ENCODE measurements around the gene KCNQ4. TPM values are rescaled to one million over a fixed set of nuclear protein-coding genes. Genes with fewer than 3 reads are reported as not detected.

The KCNQ4 gene
- total and polyA plus RNA-seq, 2 donors (not counting 3 experiments of a cell fraction or from before 2014, with no cell fraction given): 0.06 to 0.07 TPM

DNA sequence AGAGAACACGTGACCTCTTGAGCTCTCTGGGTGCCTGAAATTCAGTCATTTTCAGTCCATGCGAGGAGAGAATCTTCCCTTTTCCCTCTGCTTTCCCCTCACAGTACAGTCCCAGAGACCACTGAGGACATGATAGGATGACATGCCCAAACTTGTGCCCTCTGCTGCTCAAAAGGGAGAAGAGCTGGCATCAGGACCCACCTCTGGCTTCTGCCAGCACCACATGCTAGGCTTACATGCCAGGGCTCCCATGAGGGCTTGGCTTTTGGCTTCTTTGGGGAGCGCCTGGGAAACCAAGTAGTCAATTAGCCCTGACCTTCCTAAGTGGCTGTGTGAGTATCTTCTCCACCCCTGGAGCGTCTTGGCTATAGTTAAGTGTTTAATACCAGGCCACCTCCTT is 13.8 kb upstream of the KCNQ4 start:
- Histone ChIP-seq H3K36me3 (ENCODE audit: control insufficient read depth in 2 of 2, extremely low read depth in 1 of 2, insufficient read depth in 2 of 2, low read length in 2 of 2) (peaks cover 6 to 22% of the 10 kb centered on the region in 2 experiments), H3K27ac (ENCODE audit: insufficient read depth, low read depth, low read length) (no peak overlapping the region), H3K27me3 (ENCODE audit: control insufficient read depth in 2 of 2, insufficient read depth in 2 of 2, low read length in 2 of 2) (no peaks in the 10 kb centered on the region), H3K9ac (replicated peaks; ENCODE audit: extremely low read depth, insufficient read depth, low read length) (no peak overlapping the region), H3K4me1 (ENCODE audit: control insufficient read depth, extremely low read depth, insufficient read depth, low read length) (no peaks in the 10 kb centered on the region), H3K4me3 (replicated peaks in 1 of 3; ENCODE audit: insufficient read depth in 1 of 3, low read depth in 1 of 3, low read length in 3 of 3) (no peak overlapping the region), H3K79me2 (ENCODE audit: control insufficient read depth, insufficient read depth, low read length) (no peaks in the 10 kb centered on the region), H3K4me2 (ENCODE audit: insufficient read depth, low read length) (no peak overlapping the region), H3K9me1 (replicated peaks; ENCODE audit: control insufficient read depth, extremely low read depth, insufficient read depth, low read length) (no peaks in the 10 kb centered on the region), H4K20me1 (replicated peaks; ENCODE audit: control insufficient read depth, extremely low read depth, insufficient read depth, low read length) (no peaks in the 10 kb centered on the region), H3K9me3 (replicated peaks; ENCODE audit: control insufficient read depth, insufficient read depth, low read length) (no peaks in the 10 kb centered on the region), H2AFZ (ENCODE audit: low read depth, low read length) (no peak overlapping the region)
- DNase-seq (ENCODE audit: low read depth, low spot score) (no peak), FAIRE-seq (no peak)
- ChIA-PET CTCF (interaction anchor here (0.6 to 1.4 kb wide), 7 partner anchors 14 to 626 kb away, joined by 3 to 5 read pairs (median 3); partner anchors contain the start of gene NFYC), POLR2A (no interaction called here)
- peak in 1 of 2 donors; percentile 21 for TF ChIP-seq CTCF (IDR thresholded peaks at IDR 0.05; ENCODE audit: extremely low read depth in 1 of 2, insufficient read depth in 1 of 2, low read depth in 1 of 2, low read length in 2 of 2)
- TF ChIP-seq GATA2 (IDR thresholded peaks at IDR 0.05; ENCODE audit: insufficient read depth, insufficient read length, low read depth, low read length): no peak
- intact Hi-C loops (cut with micrococcal nuclease) (loop anchor here (5.0 kb wide), 2 partner anchors 78 to 158 kb away; partner anchors contain the start of gene NFYC), dilution Hi-C loops (cut with MboI; ENCODE audit: extremely low pct_ligation_motif_present, low sequenced_read_pairs) (no loop called here)
- BruUV-seq (replicated peaks): no TSS peak

GRCh38 chr1:40770296-40771070 is 13.1 kb upstream of the KCNQ4 start:
- BruUV-seq (replicated peaks): no TSS peak
- H3K9me1 ChIP-seq (replicated peaks; ENCODE audit: control insufficient read depth, extremely low read depth, insufficient read depth, low read length): no peaks in the 10 kb centered on the region
- intact Hi-C loops (cut with micrococcal nuclease) (loop anchor here (5.0 kb wide), 2 partner anchors 78 to 158 kb away; partner anchors contain the start of gene NFYC), dilution Hi-C loops (cut with MboI; ENCODE audit: extremely low pct_ligation_motif_present, low sequenced_read_pairs) (no loop called here)
- H3K27ac ChIP-seq (ENCODE audit: insufficient read depth, low read depth, low read length): no peak overlapping the region
- H3K27me3 ChIP-seq (ENCODE audit: control insufficient read depth in 2 of 2, insufficient read depth in 2 of 2, low read length in 2 of 2): no peaks in the 10 kb centered on the region
- peaks cover 6 to 20% of the 10 kb centered on the region in 2 experiments for H3K36me3 ChIP-seq (ENCODE audit: control insufficient read depth in 2 of 2, extremely low read depth in 1 of 2, insufficient read depth in 2 of 2, low read length in 2 of 2)
- no peaks in the 10 kb centered on the region for H3K79me2 ChIP-seq (ENCODE audit: control insufficient read depth, insufficient read depth, low read length)
- no peak for FAIRE-seq
- no peaks in the 10 kb centered on the region for H3K4me1 ChIP-seq (ENCODE audit: control insufficient read depth, extremely low read depth, insufficient read depth, low read length)
- no peak overlapping the region for H3K9ac ChIP-seq (replicated peaks; ENCODE audit: extremely low read depth, insufficient read depth, low read length)
- no peak for DNase-seq (ENCODE audit: low read depth, low spot score)
- ChIA-PET CTCF (interaction anchor here (0.6 to 6.7 kb wide), 8 partner anchors 15 to 626 kb away, joined by 3 to 235 read pairs (median 3); partner anchors contain the start of gene NFYC), POLR2A (no interaction called here)
- no peaks in the 10 kb centered on the region for H3K9me3 ChIP-seq (replicated peaks; ENCODE audit: control insufficient read depth, insufficient read depth, low read length)
- H4K20me1 ChIP-seq (replicated peaks; ENCODE audit: control insufficient read depth, extremely low read depth, insufficient read depth, low read length): no peaks in the 10 kb centered on the region
- TF ChIP-seq MYC (IDR thresholded peaks at IDR 0.05; ENCODE audit: low read depth, low read length): no peak
- TF ChIP-seq GATA2 (IDR thresholded peaks at IDR 0.05; ENCODE audit: insufficient read depth, insufficient read length, low read depth, low read length): no peak
- no peak for TF ChIP-seq POLR2AphosphoS5 (IDR thresholded peaks at IDR 0.05; ENCODE audit: insufficient read depth, low read depth, low read length)
- TF ChIP-seq, protein P1, sequence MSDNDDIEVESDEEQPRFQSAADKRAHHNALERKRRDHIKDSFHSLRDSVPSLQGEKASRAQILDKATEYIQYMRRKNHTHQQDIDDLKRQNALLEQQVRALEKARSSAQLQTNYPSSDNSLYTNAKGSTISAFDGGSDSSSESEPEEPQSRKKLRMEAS (IDR thresholded peaks at IDR 0.05; ENCODE audit: insufficient read depth, insufficient read length): no peak
- TF ChIP-seq CTCF (IDR thresholded peaks at IDR 0.05; ENCODE audit: extremely low read depth in 1 of 2, insufficient read depth in 1 of 2, low read depth in 1 of 2, low read length in 2 of 2): no peak
- TF ChIP-seq EZH2 (IDR thresholded peaks at IDR 0.05; ENCODE audit: borderline replicate concordance, low read depth, low read length, severe bottlenecking): no peak
- no peak for TF ChIP-seq JUN (IDR thresholded peaks at IDR 0.05; ENCODE audit: borderline replicate concordance, insufficient read depth, insufficient read length, low read depth)
- no peak for TF ChIP-seq POLR2A (IDR thresholded peaks at IDR 0.05; ENCODE audit: low read depth, low read length)
- TF ChIP-seq FOS (IDR thresholded peaks at IDR 0.05; ENCODE audit: borderline replicate concordance, insufficient read depth, low read length): no peak
- H3K4me3 ChIP-seq (replicated peaks in 1 of 3; ENCODE audit: insufficient read depth in 1 of 3, low read depth in 1 of 3, low read length in 3 of 3): no peak overlapping the region
- H3K4me2 ChIP-seq (ENCODE audit: insufficient read depth, low read length): no peak overlapping the region
- no peak overlapping the region for H2AFZ ChIP-seq (ENCODE audit: low read depth, low read length)
